Medulla oblongata (tissue), 1 donor: ENCODE measurements around the gene ZNF330.
"Not testable (repeated sequence)": the region's sequence is repeated elsewhere in the genome, so short reads cannot be mapped to it uniquely, and the experiment has no call there.

Experiments
- DNase-seq: peaks from one replicate; pipeline ENCODE4 v3.0.0-alpha.2; 2015; ENCODE audit errors: extremely low spot score

The ZNF330 gene

DNA sequence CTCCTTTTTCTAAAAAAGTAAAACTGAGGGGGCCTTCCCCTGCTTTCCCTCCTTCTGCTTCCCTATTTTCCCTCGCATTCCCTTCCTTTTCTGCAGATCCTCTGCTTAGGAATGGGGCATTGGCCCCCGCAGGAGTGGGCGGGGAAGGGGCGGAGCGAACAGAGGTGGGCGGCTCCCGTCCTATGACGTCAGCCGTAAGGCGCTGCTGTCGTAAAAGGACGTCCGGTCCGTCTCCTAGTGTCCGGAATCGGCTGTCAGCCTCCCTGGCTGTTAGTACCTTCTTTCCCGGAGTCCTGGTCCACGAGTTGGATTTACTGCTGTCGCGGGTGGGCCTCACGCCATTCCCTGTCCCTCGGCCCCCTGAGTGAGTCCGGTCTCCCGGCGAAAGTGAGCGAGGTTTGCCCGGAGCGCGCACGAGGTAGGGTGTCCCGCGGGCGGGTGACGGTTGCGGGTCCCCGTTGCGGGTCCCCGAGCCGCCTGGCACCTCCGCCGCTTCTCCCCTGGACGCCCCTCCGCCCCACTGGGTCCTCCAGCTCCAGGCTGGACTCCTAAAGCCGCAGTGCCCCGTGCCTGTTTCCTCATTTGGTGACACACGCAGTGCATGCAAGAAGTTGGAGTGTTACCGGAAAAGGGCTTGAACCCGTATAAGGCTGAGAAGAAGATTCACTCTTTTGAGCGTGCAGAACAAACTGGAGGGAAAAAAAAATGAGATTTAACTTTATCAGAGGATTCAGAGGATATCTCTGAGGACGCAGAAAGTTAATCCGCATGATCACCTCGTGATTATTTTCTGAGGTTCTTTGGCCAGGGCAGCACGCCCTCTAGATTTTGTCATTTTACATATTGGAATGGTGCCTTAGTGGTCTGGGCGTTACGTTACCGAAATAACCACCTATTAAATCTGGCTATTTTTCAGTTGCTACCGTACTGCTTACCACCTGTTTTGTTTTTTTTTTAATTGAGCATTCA is at the start of gene ZNF330:
Gene ZNF330, plus strand, starts transcription at position 205 of the 969 bp plus-strand sequence. CDS start 1,477 bp downstream, outside the sequence.
- DNase-seq: peak; percentile 94

- peak; percentile 53 for DNase-seq
These were observed 46.2 kb upstream of the ZNF330 start for GRCh38 chr4:141174457-141174856.

- no peak for DNase-seq
These were observed 43.5 kb upstream of the ZNF330 start for GRCh38 chr4:141177171-141177570.

GRCh38 chr4:141179474-141180373 is 41.0 kb upstream of the ZNF330 start:
- no peak for DNase-seq

- no peak for DNase-seq
These were observed 39.5 kb upstream of the ZNF330 start for GRCh38 chr4:141180991-141181761.

DNA sequence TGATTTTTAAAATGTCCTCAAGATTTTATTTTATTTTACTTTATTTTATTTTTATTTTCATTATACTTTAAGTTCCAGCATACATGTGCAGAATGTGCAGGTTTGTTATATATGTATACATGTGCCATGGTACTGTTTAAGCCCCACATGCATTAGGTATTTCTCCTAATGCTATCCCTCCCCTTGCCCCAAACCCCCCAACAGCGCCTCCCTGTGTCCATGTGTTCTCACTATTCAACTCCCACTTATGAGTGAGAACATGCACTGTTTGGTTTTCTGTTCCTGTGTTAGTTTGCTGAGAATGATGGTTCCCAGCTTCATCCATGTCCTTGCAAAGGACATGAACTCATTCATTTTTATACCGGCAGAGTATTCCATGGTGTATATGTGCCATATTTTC is 37.2 kb upstream of the ZNF330 start:
- not testable (repeated sequence) for DNase-seq

DNA sequence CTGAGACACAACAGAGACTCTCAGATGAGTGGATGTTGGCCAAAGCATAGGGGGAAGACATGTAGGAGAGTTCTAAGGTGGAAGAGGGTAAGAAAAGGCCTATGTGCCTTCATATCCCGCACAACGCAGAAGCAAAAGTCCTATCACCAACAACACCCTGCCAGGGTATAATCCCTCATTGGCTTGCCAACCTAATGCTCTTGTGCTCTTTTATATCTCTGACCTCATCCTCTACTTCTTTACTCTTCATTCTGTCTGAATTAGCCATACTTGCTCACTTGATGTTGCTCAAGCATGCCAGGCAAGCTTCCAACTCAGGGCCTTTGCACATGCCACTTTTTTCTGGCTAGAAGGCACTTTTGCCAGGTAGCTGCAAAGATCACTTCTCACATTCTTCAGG is 28.1 kb upstream of the ZNF330 start:
- DNase-seq: no peak

- no peak for DNase-seq
These were observed 27.1 kb upstream of the ZNF330 start for GRCh38 chr4:141193516-141194034.

DNA sequence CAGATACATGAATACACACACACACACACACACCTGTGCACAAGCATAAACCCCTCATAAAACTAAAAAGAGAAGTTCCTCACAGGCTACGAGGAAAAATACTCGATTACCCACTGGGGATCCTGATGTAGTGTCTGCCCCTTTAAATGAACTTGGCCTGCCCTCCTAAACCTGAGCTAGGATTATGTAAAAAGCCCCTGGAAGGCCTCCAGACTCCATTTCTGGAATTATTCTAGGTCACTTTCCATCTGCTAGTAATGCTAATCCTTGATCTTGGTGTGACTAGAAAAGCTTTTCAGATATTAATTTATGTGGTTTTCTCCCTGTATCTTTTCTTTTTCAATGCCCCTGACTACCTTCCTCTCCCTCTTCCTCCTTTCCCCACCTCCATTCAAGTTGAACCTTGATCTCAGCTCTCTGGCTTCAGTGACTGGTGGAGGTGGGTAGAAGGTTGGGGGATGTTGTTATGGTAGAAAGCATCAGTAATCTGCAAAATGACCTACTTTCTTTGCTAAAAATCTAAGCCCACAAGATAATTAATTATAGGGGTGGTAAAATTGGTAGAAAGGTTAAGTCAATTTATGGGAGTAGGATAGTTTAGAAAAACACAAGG is 25.5 kb upstream of the ZNF330 start:
- DNase-seq: no peak

DNA sequence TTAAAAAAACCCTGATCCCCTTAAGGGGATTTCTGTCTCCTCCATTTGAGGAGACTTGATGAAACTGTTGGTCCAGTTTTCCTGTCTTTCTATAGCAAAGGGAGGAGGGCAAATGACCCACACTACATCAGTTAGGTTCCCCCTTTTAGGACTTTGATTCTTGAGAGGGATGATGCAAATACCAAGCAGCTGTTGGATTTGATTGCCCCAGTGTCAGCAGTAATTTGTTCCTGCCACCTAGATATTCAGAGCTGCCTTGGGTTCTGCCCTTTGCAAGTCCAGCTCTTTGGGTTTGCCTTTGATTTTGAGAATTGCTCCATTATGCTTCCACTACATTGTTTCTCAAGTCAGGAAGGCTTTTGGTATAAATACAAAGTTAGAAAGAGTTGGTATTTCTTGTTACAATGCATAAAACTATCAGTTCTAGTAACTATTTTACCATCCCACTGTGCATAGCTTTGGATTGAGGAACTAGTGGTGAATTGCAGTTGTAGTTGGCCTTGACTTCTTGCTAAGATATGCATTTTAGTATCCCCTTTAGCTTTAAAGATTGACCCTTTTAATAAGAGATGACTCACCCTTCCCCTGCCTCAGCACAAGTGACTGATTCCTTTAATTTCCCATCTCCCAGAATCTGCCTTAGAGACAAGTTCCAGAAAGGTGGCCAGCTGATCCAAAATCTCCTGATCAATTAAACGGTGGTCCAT is 24.3 kb upstream of the ZNF330 start:
- DNase-seq: no peak

DNA sequence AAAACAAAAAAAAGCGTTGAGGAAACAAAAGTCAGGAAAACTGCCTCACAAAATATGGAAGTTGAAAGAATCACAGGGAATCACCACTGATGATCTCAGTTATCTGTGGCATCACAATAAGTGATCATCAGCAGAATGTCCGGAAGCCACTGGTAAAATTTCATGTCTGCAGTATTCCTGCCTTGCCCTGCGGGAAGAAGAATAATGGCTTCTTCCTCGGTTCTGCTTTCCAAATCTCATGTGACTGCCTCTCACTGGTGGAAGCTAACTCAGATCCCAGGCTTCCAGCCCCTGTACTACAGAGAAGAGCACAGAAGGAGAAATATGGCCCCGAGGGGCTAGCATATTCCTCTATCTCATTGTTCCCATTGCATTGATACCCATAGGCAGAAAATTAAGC is 12.7 kb upstream of the ZNF330 start:
- peak; percentile 34 for DNase-seq

- DNase-seq: no peak
These were observed 10.5 kb upstream of the ZNF330 start for GRCh38 chr4:141210168-141210567.

GRCh38 chr4:141213550-141213991 is 7.1 kb upstream of the ZNF330 start:
- no peak for DNase-seq

DNA sequence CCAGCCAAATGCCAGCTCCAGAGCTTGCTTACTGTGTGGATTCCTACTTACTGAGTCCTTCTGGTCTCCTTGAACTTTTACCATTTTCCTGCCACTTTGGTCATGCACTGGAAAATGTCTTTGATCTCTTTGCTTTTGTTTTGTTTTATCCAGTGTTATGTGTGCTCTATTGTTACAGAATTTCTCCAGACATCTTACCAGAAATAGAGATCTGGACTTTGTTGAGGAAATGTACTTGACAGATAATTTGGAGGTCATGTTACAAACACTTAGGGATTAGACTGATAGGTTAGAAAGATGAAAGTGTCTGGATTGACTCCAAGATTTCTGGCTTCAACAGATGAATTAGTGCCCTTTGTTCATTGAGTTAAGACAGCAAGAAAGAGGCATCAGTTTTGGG is 5.7 kb upstream of the ZNF330 start:
- DNase-seq: no peak

- DNase-seq: no peak
These were observed 4.5 kb upstream of the ZNF330 start for GRCh38 chr4:141216002-141216761.

DNA sequence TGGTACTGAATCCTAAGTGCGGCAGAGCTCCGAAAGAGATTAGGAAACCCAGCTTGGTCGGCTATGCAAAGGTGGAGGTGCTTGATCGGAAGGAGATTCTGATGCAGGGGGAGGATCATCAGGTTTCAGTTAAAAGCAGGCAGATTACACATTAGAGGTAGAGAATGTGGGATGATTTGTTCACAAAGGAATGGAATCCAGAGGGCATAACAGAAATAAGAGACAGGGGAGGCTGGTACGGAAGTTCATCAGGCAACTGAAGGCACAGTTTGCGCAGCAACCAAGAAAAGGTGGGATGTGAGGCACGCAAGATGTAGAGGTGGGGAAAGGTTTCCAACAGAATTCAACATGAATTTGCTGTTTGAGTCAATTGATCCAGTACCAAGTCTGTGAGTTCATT is 424 bp upstream of the ZNF330 start:
- DNase-seq: no peak

DNA sequence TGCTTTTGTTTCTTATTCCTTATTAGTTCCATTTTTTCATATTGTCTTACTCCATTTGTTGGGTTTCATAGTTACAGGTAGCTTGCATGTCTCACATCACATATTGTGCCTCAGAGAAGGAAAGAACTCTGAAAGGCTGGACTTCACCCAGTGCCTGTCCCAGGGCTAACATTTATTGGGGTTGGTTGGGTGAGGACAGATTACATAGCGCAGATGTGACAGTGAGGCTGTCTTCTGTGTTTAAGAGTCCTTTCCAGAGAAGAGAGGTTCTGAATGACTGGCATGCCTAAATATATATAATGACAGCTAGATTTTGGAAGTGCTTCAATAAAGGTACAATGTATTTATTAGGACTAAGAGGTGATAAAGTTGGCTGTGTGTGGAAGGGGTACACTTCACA is 2.7 kb downstream of the ZNF330 start:
- no peak for DNase-seq

GRCh38 chr4:141227280-141227679 is 6.6 kb downstream of the ZNF330 start:
- not testable (repeated sequence) for DNase-seq

DNA sequence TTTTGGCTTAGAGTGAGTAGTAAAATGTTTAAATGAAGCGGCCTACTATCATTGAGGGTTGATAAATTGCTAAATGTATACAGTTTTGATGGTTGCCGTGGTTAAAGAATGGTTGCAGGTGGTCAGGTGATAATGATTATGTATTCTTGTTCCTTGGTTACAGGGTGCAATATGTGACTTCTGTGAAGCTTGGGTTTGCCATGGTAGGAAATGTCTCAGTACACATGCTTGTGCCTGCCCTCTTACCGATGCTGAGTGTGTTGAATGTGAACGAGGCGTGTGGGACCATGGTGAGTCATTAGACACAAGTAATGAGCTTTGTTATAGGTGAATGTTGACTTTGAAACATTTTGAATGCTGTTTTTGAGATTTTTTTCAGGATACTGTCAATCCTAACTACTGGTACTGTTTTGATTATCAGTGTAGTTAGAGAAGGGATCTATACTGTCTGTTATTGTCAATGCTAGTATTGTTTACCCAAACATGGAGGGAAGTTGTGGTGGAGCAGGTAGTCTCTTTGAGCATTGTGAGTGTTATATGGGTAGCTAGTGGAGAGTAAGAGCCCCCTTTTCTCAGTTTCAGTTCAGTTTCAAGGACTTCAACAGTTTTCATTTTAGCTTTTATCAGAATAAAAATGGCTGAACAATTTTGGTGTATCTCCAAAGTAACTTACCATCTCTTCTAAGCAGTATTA is 8.9 kb downstream of the ZNF330 start:
- no peak for DNase-seq
